DOHH2 (cell line): ENCODE data around the gene TTC27.

Experiments used
- CTCF ChIP-seq: fragments of 200-600 bp; sonication (generic); IDR thresholded peaks from one replicate; pipeline ENCODE4 v1.5.1; 2014; ENCODE audit warnings: antibody characterized with exemption, mild to moderate bottlenecking, low read depth, low read length; ENCODE audit not compliant: poor library complexity, severe bottlenecking
- EZH2phosphoT487 ChIP-seq: fragments of 200-600 bp; sonication (generic); IDR thresholded peaks from 2 replicates; pipeline ENCODE4 v1.6.1; 2017; ENCODE audit warnings: borderline replicate concordance, mild to moderate bottlenecking, antibody characterized with exemption, low read length, moderate library complexity, mixed read lengths

DNA sequence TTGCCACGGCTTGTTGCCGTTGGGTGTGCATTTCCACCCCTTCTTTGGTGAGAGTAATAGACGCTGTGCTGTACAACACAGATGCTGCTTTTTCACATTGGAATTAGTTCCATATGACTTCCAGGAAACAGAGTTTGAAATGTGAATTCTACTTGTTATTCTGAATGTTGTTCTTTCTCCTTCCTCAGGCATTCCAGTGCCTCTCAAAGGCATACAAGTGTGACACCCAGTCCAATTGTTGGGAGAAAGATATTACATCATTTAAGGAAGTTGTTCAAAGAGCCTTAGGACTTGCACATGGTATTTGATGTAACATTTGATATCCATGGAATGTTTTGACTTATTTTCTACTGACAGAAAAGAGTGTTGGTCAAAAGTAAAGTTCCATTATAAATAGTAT, 184.5 kb downstream of the TTC27 start:
- TF ChIP-seq CTCF (no peak), EZH2phosphoT487 (no peak)
